Liver (tissue), 9 donors: ENCODE measurements around the gene BANP. TPM values are rescaled to one million over a fixed set of nuclear protein-coding genes. Genes with fewer than 3 reads are reported as not detected.

ENCODE experiments used
- DNase-seq: peaks from one replicate; pipeline ENCODE4 v3.0.0-alpha.2; 2017; ENCODE audit warnings: low spot score
- H3K27ac ChIP-seq, 2 donors: one replicate each; pipeline ENCODE4 v1.7.0; 2013; ENCODE audit warnings: inconsistent platforms in 2 of 2, low read length in 2 of 2, control low read depth in 1 of 2, low read depth in 1 of 2, mild to moderate bottlenecking in 1 of 2
- H3K27me3 ChIP-seq, 4 donors: one replicate each; pipeline versions ENCODE4 v1.6.1 to v1.7.0; 2013; ENCODE audit warnings: low read length in 3 of 4, inconsistent platforms in 1 of 4, mild to moderate bottlenecking in 1 of 4, moderate library complexity in 1 of 4; ENCODE audit not compliant: control insufficient read depth in 4 of 4, insufficient read depth in 4 of 4
- H3K36me3 ChIP-seq, 4 donors: one replicate each; pipeline versions ENCODE4 v1.6.1 to v1.7.0; 2013; ENCODE audit warnings: low read length in 3 of 4, mild to moderate bottlenecking in 3 of 4, low read depth in 1 of 4, moderate library complexity in 1 of 4; ENCODE audit not compliant: control insufficient read depth in 4 of 4, insufficient read depth in 3 of 4
- H3K4me1 ChIP-seq, 4 donors: one replicate each; pipeline versions ENCODE4 v1.6.1 to v1.7.0; 2013; ENCODE audit warnings: low read length in 3 of 4, mild to moderate bottlenecking in 3 of 4, moderate library complexity in 1 of 4; ENCODE audit not compliant: control insufficient read depth in 4 of 4, insufficient read depth in 4 of 4
- H3K4me3 ChIP-seq, 3 donors: one replicate each; pipeline versions ENCODE4 v1.6.1 to v1.7.0; 2013; ENCODE audit warnings: low read length in 3 of 3, control low read depth in 1 of 3, low read depth in 1 of 3, mild to moderate bottlenecking in 1 of 3
- H3K9ac ChIP-seq, 2 donors: one replicate each; pipeline ENCODE4 v1.7.0; 2013; ENCODE audit warnings: low read length in 2 of 2, mild to moderate bottlenecking in 2 of 2, moderate library complexity in 2 of 2, control low read depth in 1 of 2, low read depth in 1 of 2
- H3K9me3 ChIP-seq, 4 donors: one replicate each; pipeline versions ENCODE4 v1.6.1 to v1.7.0; 2013; ENCODE audit warnings: low read length in 3 of 4; ENCODE audit not compliant: control insufficient read depth in 4 of 4
- CTCF ChIP-seq: fragments of 150-350 bp; IDR thresholded peaks from 2 replicates; pipeline ENCODE4 v1.5.1; 2017; ENCODE audit warnings: improper control_type of control experiment, low read depth, low read length; ENCODE audit not compliant: missing input control
- EGR1 ChIP-seq, 2 donors: IDR thresholded peaks; 2 replicates each; pipeline ENCODE4 v1.6.1; 2016 to 2018; ENCODE audit warnings: antibody characterized with exemption in 2 of 2, low read depth in 2 of 2
- FOXA1 ChIP-seq: IDR thresholded peaks from 2 replicates; pipeline ENCODE4 v1.6.1; 2016; ENCODE audit warnings: antibody characterized with exemption
- FOXA2 ChIP-seq: IDR thresholded peaks from 2 replicates; pipeline ENCODE4 v1.6.1; 2016; ENCODE audit warnings: antibody characterized with exemption
- HNF4A ChIP-seq, 2 donors: conservative IDR thresholded peaks; 2 replicates each; pipeline ENCODE4 v1.6.1; 2016; ENCODE audit warnings: antibody characterized with exemption in 2 of 2, mild to moderate bottlenecking in 2 of 2
- HNF4G ChIP-seq: IDR thresholded peaks from 2 replicates; pipeline ENCODE4 v1.6.1; 2016; ENCODE audit warnings: antibody characterized with exemption
- JUND ChIP-seq, 2 donors: IDR thresholded peaks; 2 replicates each; pipeline ENCODE4 v1.6.1; 2016; ENCODE audit warnings: antibody characterized with exemption in 2 of 2
- MAX ChIP-seq: IDR thresholded peaks from 2 replicates; pipeline ENCODE4 v1.6.1; 2016; ENCODE audit warnings: antibody characterized with exemption
- NR2F2 ChIP-seq: IDR thresholded peaks from 2 replicates; pipeline ENCODE4 v1.6.1; 2016; ENCODE audit warnings: antibody characterized with exemption
- RAD21 ChIP-seq, 2 donors: IDR thresholded peaks; 2 replicates each; pipeline ENCODE4 v1.6.1; 2016; ENCODE audit warnings: antibody characterized with exemption in 2 of 2, mild to moderate bottlenecking in 2 of 2
- REST ChIP-seq: IDR thresholded peaks from 2 replicates; pipeline ENCODE4 v1.6.1; 2016; ENCODE audit warnings: antibody characterized with exemption, mild to moderate bottlenecking
- RXRA ChIP-seq, 2 donors: IDR thresholded peaks; 2 replicates each; pipeline ENCODE4 v1.6.1; 2017 to 2018; ENCODE audit warnings: antibody characterized with exemption in 2 of 2, mild to moderate bottlenecking in 1 of 2
- SP1 ChIP-seq: IDR thresholded peaks from 2 replicates; pipeline ENCODE4 v1.6.1; 2018; ENCODE audit warnings: antibody characterized with exemption, mild to moderate bottlenecking
- YY1 ChIP-seq: IDR thresholded peaks from 2 replicates; pipeline ENCODE4 v1.6.1; 2016; ENCODE audit warnings: antibody characterized with exemption, mild to moderate bottlenecking
- WGBS: extraction: QIAGEN DNeasy Blood & Tissue Kit; methylation state at CpG from one replicate; pipeline ENCODE4 v1.1.7; 2013; 5-methylcytosine and 5-hydroxymethylcytosine counted together
- polyA plus RNA-seq, 2 donors: library from polyadenylated mRNA; stranded (reverse) in 1 of 2; unstranded in 1 of 2; fragments of 200-250 nt in 1 of 2; fragments of >200 nt in 1 of 2; fragmentation: Nextera tagmentation in 1 of 2; extraction: Ambion mirVana in 1 of 2; gene quantifications; one replicate each; pipeline versions ENCODE4 v1.2.1 to v1.2.3, GENCODE V29; 2013 to 2015
- total RNA-seq, 2 donors: library from RNA; depleted of rRNA; stranded (reverse); fragments of >200 nt; gene quantifications; one replicate each; pipeline ENCODE4 v1.2.3, GENCODE V29; 2014
- TF ChIP-seq, protein P1 (sequence below): IDR thresholded peaks from 2 replicates; pipeline ENCODE4 v1.6.1; 2016; ENCODE audit warnings: antibody characterized with exemption
- donor health status: healthy.
- donor health status: healthy.
- donor health status: healthy.
- donor health status: healthy.
- donor health status: healthy.

The BANP gene
- total and polyA plus RNA-seq, 4 donors = 4.9 to 20.7 (median 13.7) TPM

DNA sequence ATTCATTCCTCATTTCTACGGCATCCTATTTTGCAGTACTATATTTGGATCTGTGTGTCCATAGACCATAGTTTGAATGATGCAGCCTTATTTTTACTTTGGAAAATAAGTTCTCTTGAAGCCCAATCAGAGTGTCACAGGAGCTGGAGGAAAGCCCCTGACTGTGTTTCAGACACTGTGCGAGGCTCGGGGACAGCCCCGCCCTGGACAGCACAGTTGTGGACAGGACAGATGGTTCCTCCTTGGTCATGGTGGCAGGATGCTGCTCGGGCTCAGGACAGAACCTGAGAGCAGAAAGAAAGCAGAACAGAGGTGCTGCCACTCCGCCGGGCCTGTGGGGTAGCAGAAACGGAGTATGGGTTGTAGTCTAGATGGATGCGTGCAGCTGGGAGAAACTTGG lies 22.9 kb downstream of the BANP start:
- Histone ChIP-seq H3K4me1 (peaks cover 0 to 3% (median 1%) of the 10 kb centered on the region in 4 donors), H3K9ac (no peak overlapping the region), H3K27ac (no peak overlapping the region), H3K4me3 (no peak overlapping the region), H3K27me3 (no peaks in the 10 kb centered on the region), H3K36me3 (peaks cover 0 to 7% (median 1%) of the 10 kb centered on the region in 4 donors), H3K9me3 (peaks cover 2 to 6% (median 4%) of the 10 kb centered on the region in 4 donors)
- no peak for TF ChIP-seq RXRA (IDR thresholded peaks at IDR 0.05)
- TF ChIP-seq MAX = no peak
- no peak for TF ChIP-seq REST
- TF ChIP-seq FOXA2 = no peak
- TF ChIP-seq, protein P1, sequence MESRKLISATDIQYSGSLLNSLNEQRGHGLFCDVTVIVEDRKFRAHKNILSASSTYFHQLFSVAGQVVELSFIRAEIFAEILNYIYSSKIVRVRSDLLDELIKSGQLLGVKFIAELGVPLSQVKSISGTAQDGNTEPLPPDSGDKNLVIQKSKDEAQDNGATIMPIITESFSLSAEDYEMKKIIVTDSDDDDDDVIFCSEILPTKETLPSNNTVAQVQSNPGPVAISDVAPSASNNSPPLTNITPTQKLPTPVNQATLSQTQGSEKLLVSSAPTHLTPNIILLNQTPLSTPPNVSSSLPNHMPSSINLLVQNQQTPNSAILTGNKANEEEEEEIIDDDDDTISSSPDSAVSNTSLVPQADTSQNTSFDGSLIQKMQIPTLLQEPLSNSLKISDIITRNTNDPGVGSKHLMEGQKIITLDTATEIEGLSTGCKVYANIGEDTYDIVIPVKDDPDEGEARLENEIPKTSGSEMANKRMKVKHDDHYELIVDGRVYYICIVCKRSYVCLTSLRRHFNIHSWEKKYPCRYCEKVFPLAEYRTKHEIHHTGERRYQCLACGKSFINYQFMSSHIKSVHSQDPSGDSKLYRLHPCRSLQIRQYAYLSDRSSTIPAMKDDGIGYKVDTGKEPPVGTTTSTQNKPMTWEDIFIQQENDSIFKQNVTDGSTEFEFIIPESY = no peak
- no peak for TF ChIP-seq EGR1 (IDR thresholded peaks at IDR 0.05; ENCODE audit: low read depth in 2 of 2)
- TF ChIP-seq CTCF = no peak
- DNase-seq = no peak
- WGBS = 78% methylated on average over 9 of the region's 9 CpGs

DNA sequence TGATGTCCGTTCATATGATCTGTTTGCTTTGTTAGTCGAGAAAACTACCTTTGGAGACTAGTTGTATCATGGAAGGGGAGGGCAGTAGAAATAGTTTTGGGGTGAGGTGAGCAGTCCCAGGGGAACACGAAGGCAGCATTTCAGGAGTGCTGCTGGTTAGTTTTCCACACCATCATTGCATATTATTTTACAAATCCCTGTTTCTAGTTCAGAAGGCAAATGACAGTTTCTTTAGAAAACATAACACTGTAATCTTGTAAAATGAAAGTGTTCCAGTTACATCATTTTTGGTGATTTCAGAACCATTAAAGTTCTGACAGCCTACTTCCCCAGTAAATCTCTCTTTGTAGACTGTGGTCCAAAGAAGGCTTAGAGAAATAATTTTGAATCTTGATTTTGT lies 25.4 kb downstream of the BANP start:
- H3K4me1 ChIP-seq = peaks cover 0 to 16% (median 7%) of the 10 kb centered on the region in 4 donors
- no peak overlapping the region for H3K27ac ChIP-seq
- no peak overlapping the region for H3K4me3 ChIP-seq
- H3K27me3 ChIP-seq = no peaks in the 10 kb centered on the region
- peaks cover 0 to 3% (median 1%) of the 10 kb centered on the region in 4 donors for H3K9me3 ChIP-seq
- 94% methylated on average over 3 of the region's 3 CpGs for WGBS
- H3K9ac ChIP-seq = no peak overlapping the region
- no peak for DNase-seq
- H3K36me3 ChIP-seq = peaks cover 0 to 5% (median 2%) of the 10 kb centered on the region in 4 donors
- TF ChIP-seq EGR1 (IDR thresholded peaks at IDR 0.05; ENCODE audit: low read depth in 2 of 2) = no peak
- no peak for TF ChIP-seq YY1
- TF ChIP-seq RAD21 (IDR thresholded peaks at IDR 0.05) = no peak
- no peak for TF ChIP-seq HNF4G
- TF ChIP-seq SP1 = no peak
- TF ChIP-seq FOXA1 = no peak
- no peak for TF ChIP-seq CTCF
- TF ChIP-seq, protein P1 = no peak
- TF ChIP-seq JUND (IDR thresholded peaks at IDR 0.05) = no peak
- TF ChIP-seq NR2F2 = no peak
- no peak for TF ChIP-seq MAX
- no peak for TF ChIP-seq HNF4A (conservative IDR thresholded peaks at IDR 0.05)
- TF ChIP-seq REST = no peak
- TF ChIP-seq RXRA (IDR thresholded peaks at IDR 0.05) = no peak
